ENCODE results near the gene KSR2.

DNA sequence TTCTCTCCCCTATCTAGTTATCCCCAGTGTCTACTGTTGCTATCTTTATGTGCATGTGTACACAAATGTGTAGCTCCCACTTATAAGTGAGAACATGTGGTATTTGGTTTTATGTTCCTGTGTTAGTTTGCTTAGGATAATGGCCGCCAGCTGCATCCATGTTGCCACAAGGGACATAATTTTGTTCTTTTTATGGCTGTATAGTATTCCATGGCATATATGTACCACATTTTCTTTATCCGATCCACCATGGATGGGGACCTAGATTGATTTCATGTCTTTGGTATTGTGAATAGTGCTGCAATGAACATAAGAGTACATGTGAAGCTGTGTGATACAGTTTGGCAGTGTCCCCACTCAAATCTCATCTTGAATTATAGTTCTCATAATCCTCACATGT is 218.1 kb downstream of the KSR2 start:
- TF ChIP-seq CTCF (IDR thresholded peaks at IDR 0.05; ENCODE audit: low read length) (no peak), EZH2 (IDR thresholded peaks at IDR 0.05; ENCODE audit: borderline replicate concordance, low read length) (no peak)
